ENCODE data around the gene CNN2. TPM values are rescaled to one million over a fixed set of nuclear protein-coding genes. Genes with fewer than 3 reads are reported as not detected.
A peak's percentile ranks its signal among the peaks of the same experiment; 100 is the strongest.

Gene CNN2
- total RNA-seq, 1 donor from 2014 or later, result 189 TPM

DNA sequence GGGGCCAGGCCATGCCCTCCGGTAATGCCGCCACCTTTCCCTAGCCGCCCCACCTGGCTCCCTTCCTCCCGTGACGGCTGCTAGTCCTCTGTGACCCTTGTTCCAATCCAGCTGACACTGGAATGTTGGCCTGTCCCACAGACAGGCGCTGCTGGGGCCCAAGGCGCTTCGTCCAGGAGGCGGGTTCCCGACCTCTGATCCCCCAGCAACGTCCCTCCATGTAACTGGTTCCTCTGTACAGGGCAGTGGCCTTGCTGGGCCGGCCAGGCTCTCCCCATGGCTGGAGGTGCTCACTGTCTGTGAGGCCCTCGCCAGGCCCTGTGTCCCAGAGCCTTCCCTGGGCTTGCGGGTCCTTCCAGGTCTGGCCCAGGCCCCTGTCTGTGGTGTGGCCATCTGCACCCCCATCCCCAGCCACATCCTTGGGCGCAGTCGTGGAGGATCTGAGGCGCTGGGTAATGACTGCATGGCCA lies 33.0 kb upstream of the CNN2 start:
- DNase-seq (ENCODE audit: low read depth) (no peak), FAIRE-seq (no peak)

DNA sequence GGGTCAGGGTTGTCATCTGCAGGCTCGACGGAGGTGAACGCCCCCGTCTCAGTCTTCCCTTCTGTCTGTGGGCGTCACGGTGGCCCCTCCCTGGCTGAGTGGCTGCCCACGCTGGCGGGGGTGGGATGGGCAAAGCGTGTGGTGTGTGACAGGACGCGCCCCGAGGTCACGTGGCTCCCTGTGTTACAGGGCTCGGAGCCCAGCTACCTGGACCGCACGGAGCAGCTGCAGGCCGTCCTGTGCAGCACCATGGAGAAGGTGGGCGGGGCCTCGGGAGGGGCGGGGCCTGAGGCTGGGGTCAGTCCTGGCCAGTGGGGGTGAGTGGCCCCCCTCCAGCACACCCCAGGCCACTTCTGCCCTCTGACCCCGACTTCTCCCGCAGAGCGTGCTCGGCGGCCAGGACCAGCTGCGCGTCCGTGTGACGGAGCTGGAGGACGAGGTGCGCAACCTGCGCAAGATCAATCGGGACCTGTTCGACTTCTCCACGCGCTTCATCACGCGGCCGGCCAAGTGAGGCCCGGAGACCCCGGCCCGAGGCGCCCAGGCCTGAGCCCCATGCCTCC lies 32.5 kb upstream of the CNN2 start:
- no peak overlapping the region for H3K4me3 ChIP-seq (ENCODE audit: low read depth, low read length)
- DNase-seq (ENCODE audit: low read depth), result no peak
- H3K36me3 ChIP-seq (ENCODE audit: control insufficient read depth, insufficient read depth, low read length), result peaks cover 12% of the 10 kb centered on the region
- H3K27me3 ChIP-seq (ENCODE audit: control insufficient read depth, insufficient read depth, low read length), result peaks cover 5% of the 10 kb centered on the region
- TF ChIP-seq, protein P1, sequence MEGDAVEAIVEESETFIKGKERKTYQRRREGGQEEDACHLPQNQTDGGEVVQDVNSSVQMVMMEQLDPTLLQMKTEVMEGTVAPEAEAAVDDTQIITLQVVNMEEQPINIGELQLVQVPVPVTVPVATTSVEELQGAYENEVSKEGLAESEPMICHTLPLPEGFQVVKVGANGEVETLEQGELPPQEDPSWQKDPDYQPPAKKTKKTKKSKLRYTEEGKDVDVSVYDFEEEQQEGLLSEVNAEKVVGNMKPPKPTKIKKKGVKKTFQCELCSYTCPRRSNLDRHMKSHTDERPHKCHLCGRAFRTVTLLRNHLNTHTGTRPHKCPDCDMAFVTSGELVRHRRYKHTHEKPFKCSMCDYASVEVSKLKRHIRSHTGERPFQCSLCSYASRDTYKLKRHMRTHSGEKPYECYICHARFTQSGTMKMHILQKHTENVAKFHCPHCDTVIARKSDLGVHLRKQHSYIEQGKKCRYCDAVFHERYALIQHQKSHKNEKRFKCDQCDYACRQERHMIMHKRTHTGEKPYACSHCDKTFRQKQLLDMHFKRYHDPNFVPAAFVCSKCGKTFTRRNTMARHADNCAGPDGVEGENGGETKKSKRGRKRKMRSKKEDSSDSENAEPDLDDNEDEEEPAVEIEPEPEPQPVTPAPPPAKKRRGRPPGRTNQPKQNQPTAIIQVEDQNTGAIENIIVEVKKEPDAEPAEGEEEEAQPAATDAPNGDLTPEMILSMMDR (IDR thresholded peaks at IDR 0.05; ENCODE audit: insufficient read depth, low read length, severe bottlenecking), result no peak
- no peak for FAIRE-seq

More for the DNA sequence above, 33.0 kb upstream of the CNN2 start:
- H3K36me3 ChIP-seq (ENCODE audit: control insufficient read depth, insufficient read depth, low read length), result peaks cover 13% of the 10 kb centered on the region
- no peak overlapping the region for H3K4me3 ChIP-seq (ENCODE audit: low read depth, low read length)
- peaks cover 3% of the 10 kb centered on the region for H3K27me3 ChIP-seq (ENCODE audit: control insufficient read depth, insufficient read depth, low read length)
- TF ChIP-seq, protein P1 (IDR thresholded peaks at IDR 0.05; ENCODE audit: insufficient read depth, low read length, severe bottlenecking), result no peak

DNA sequence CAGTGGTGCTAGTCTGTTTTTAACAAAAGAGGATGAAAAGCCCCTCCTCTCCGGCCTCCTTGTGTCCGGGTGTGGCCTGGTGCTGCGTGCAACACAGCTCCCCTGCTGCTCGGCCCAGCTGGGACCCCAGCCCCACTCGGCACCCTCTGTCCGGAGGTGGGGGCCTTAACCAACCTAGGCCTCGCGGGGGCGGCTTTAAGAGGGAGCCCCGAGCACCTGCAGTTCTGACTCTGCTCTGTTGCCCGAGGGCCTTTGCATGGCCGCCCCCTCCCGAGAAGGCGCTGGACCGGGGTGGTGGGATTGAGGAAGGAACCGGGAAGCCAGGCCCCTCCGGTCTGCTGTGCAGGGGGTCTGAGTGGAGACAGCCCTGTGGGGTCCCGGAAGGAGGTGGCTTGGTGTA lies 31.9 kb upstream of the CNN2 start:
- no peak overlapping the region for H3K4me3 ChIP-seq (ENCODE audit: low read depth, low read length)
- H3K27me3 ChIP-seq (ENCODE audit: control insufficient read depth, insufficient read depth, low read length), result peaks cover 7% of the 10 kb centered on the region
- H3K36me3 ChIP-seq (ENCODE audit: control insufficient read depth, insufficient read depth, low read length), result peaks cover 10% of the 10 kb centered on the region
- FAIRE-seq (no peak), DNase-seq (ENCODE audit: low read depth) (no peak)
- TF ChIP-seq, protein P1 (IDR thresholded peaks at IDR 0.05; ENCODE audit: insufficient read depth, low read length, severe bottlenecking), result no peak

DNA sequence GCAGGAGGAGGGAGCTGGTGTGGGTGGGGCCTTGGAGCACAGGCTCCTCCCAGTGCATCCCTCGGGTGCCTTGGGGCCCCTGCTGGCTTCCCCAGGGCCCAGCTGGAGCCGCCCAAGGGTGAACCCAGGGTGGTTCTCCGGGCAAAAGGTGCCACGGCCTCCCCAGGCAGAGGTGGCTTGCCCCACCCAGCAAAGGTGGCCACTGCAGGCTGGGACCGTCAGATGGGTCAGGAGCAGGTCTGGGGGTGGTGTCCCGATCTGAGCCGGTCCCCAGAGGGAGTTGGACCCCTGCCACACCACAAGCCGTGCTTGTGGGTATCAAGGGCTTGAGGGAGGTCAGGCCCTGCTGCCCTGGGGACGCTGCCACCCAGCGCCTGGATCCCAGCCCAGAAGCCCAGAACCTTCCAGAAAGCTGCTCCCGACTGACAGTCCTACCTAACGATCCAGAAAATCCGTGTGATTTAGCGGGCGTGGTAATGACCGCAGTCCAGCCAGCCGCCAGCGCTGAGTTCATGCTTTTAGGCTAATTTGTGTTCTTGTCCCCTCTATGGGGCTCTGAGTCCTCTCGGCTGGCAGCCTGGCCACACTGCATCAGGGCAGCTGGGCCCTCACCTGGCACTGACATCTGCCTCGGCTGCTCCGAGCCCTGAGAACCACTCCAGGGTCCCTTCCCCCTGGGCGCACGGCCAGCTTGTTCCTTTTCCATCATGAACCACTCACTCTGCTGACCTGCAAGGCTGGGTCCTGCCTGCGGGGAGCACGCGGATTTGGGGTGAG lies 31.2 kb upstream of the CNN2 start:
- Histone ChIP-seq H3K36me3 (ENCODE audit: control insufficient read depth, insufficient read depth, low read length) (peaks cover 8% of the 10 kb centered on the region), H3K27me3 (ENCODE audit: control insufficient read depth, insufficient read depth, low read length) (peaks cover 7% of the 10 kb centered on the region), H3K4me3 (ENCODE audit: low read depth, low read length) (no peak overlapping the region)
- no peak for DNase-seq (ENCODE audit: low read depth)
- FAIRE-seq, result no peak
- TF ChIP-seq, protein P1 (IDR thresholded peaks at IDR 0.05; ENCODE audit: insufficient read depth, low read length, severe bottlenecking), result no peak

DNA sequence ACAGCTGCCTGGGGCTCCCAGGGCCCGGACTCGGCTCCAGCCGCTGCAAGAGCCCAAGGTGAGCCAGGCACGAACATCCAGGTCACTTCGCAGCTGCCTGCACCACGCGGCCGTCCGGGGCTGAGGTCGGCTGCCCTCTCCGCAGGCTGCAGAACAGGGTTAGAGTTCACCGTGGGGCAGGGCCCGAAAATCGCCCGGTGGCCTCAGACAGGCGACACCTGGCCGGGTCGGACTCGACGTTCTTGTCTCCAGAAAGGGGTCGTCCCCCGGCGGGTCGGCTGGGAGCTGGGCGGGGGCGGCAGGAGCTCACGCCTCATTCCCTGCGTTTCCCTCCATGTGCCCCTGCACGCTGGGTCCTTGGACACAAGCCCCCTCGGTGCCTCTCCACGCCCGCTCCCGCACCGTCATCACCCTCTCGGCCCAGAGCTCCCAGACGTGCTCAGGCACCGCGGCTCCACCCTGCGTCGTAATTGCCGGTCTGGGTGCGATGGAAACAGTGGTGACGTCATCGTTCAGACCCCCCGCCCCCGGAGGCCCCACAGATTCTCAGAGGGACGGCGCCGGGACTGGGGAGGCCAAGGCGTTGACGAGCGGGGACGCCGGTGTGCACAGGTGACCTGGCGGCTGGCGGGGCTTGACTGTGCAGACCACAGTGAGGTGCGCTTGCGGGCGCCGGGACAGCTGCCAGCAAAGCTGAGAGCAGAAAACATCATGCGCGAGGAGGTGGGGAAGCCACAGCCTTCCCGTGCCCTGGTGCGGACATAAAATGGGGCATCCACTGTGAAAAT lies 30.2 kb upstream of the CNN2 start:
- TF ChIP-seq, protein P1 (IDR thresholded peaks at IDR 0.05; ENCODE audit: insufficient read depth, low read length, severe bottlenecking), result no peak
- peaks cover 3% of the 10 kb centered on the region for H3K36me3 ChIP-seq (ENCODE audit: control insufficient read depth, insufficient read depth, low read length)
- peaks cover 12% of the 10 kb centered on the region for H3K27me3 ChIP-seq (ENCODE audit: control insufficient read depth, insufficient read depth, low read length)
- FAIRE-seq (no peak), DNase-seq (ENCODE audit: low read depth) (peak; percentile 54)
- peak overlapping the region; percentile 27 for H3K4me3 ChIP-seq (ENCODE audit: low read depth, low read length)

Data from bronchial epithelial cell (primary cell).